Common myeloid progenitor, CD34-positive (primary cell): ENCODE measurements around the gene PKNOX1.
"Not testable (repeated sequence)": the region's sequence is repeated elsewhere in the genome, so short reads cannot be mapped to it uniquely, and the experiment has no call there.

Experiments used
- CTCF ChIA-PET: fragments of 350-600 bp; sonication (Branson Sonifier 250); formaldehyde crosslinking; loops from one replicate; lab custom pipeline; 2021; ENCODE audit warnings: antibody characterized with exemption; lab: Charles Lee
- POLR2A ChIA-PET: fragments of 350-600 bp; sonication (Branson Sonifier 250); formaldehyde crosslinking; loops from one replicate; lab custom pipeline; 2021; ENCODE audit warnings: antibody characterized with exemption; lab: Charles Lee
- DNase-seq, 3 donors: peaks; one replicate each; pipeline versions ENCODE4 v3.0.0 to v3.0.0-alpha.2; 2013
- H3K27ac ChIP-seq, 2 experiments: 1 replicate in 1 of 2; 2 replicates in 1 of 2; pipeline ENCODE4 v1.7.0; 2013; ENCODE audit warnings: inconsistent platforms in 2 of 2, low read length in 2 of 2, mild to moderate bottlenecking in 2 of 2, low read depth in 1 of 2, moderate library complexity in 1 of 2; ENCODE audit not compliant: severe bottlenecking in 2 of 2, insufficient read depth in 1 of 2, poor library complexity in 1 of 2
- H3K27me3 ChIP-seq, 5 experiments: replicated peaks in 2 of 5; 1 replicate in 3 of 5; 2 replicates in 2 of 5; pipeline versions ENCODE4 v1.6.1 to v1.7.0; 2013; ENCODE audit warnings: low read length in 4 of 5, mild to moderate bottlenecking in 2 of 5, moderate library complexity in 2 of 5, inconsistent platforms in 1 of 5; ENCODE audit not compliant: insufficient read depth in 5 of 5, control insufficient read depth in 4 of 5
- H3K36me3 ChIP-seq, 4 experiments: 1 replicate in 2 of 4; 2 replicates in 2 of 4; pipeline versions ENCODE4 v1.6.1 to v1.7.0; 2013; ENCODE audit warnings: low read length in 3 of 4, control low read depth in 1 of 4, mild to moderate bottlenecking in 1 of 4; ENCODE audit not compliant: control insufficient read depth in 4 of 4, insufficient read depth in 4 of 4
- H3K4me1 ChIP-seq, 4 experiments: 1 replicate in 3 of 4; 2 replicates in 1 of 4; pipeline versions ENCODE4 v1.6.1 to v1.7.1; 2013; ENCODE audit warnings: low read length in 3 of 4, mild to moderate bottlenecking in 3 of 4, control low read depth in 1 of 4, inconsistent platforms in 1 of 4, moderate library complexity in 1 of 4; ENCODE audit not compliant: control insufficient read depth in 4 of 4, insufficient read depth in 4 of 4; ENCODE audit errors: control extremely low read depth in 1 of 4
- H3K4me3 ChIP-seq, 7 experiments: 1 replicate in 4 of 7; 2 replicates in 3 of 7; pipeline versions ENCODE4 v1.5.1 to v1.7.0; 2013; ENCODE audit warnings: mild to moderate bottlenecking in 7 of 7, low read length in 6 of 7, moderate library complexity in 6 of 7, inconsistent platforms in 2 of 7, low read depth in 2 of 7, control low read depth in 1 of 7; ENCODE audit not compliant: insufficient read depth in 4 of 7, control insufficient read depth in 1 of 7; ENCODE audit errors: extremely low read depth in 1 of 7
- H3K9me3 ChIP-seq, 5 experiments: 1 replicate in 4 of 5; 2 replicates in 1 of 5; pipeline versions ENCODE4 v1.6.1 to v1.7.1; 2013; ENCODE audit warnings: low read length in 4 of 5, mild to moderate bottlenecking in 2 of 5, inconsistent platforms in 1 of 5, low read depth in 1 of 5, moderate library complexity in 1 of 5; ENCODE audit not compliant: control insufficient read depth in 4 of 5, insufficient read depth in 2 of 5; ENCODE audit errors: control extremely low read depth in 1 of 5
- WGBS: methylation state at CpG from one replicate; pipeline ENCODE4 v1.1.5; 2013; ENCODE audit not compliant: insufficient coverage; 5-methylcytosine and 5-hydroxymethylcytosine counted together

The PKNOX1 gene

DNA sequence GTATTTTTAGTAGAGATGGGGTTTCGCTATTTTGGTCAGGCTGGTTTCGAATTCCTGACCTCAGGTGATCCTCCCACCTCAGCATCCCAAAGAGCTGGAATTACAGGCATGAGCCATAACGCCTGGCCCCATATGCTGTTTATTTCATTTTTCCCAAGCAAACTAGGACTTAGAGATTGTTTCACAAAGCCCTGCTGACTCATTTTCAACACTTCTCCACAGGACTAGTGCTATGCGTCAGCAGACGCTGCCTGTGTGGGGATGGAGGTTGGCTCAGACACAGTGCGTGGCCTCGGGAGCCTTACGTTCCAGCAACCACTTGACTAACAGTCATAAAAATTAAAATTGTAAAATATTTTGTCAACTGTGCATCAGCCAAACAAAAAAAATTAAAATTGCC lies 22.7 kb downstream of the PKNOX1 start:
- CTCF ChIA-PET: interaction anchor here (0.9 to 1.7 kb wide), 3 partner anchors 9 to 26 kb away, joined by 3 read pairs; no protein-coding TSS in a partner anchor
- peaks cover 0 to 10% (median 4%) of the 10 kb centered on the region in 4 experiments for H3K36me3 ChIP-seq
- H3K27me3 ChIP-seq: no peaks in the 10 kb centered on the region
- no peak overlapping the region for H3K27ac ChIP-seq
- POLR2A ChIA-PET: interaction anchor here (0.6 kb wide), 1 partner anchor 9 kb away, joined by 3 read pairs; no protein-coding TSS in a partner anchor
- DNase-seq: no peak
- WGBS: 100% methylated on average over 1 of the region's 8 CpGs
- H3K4me3 ChIP-seq: no peak overlapping the region
- peaks cover 0 to 24% (median 8%) of the 10 kb centered on the region in 5 experiments for H3K9me3 ChIP-seq
- peaks cover 0 to 7% (median 4%) of the 10 kb centered on the region in 4 experiments for H3K4me1 ChIP-seq

- H3K27me3 ChIP-seq, DNase-seq, H3K27ac ChIP-seq, H3K4me3 ChIP-seq, H3K36me3 ChIP-seq, POLR2A ChIA-PET, H3K4me1 ChIP-seq: not testable (repeated sequence)
- 100% methylated on average over 1 of the region's 1 CpG for WGBS
- peaks cover 0 to 24% (median 8%) of the 10 kb centered on the region in 5 experiments for H3K9me3 ChIP-seq
- CTCF ChIA-PET: interaction anchor here (0.5 to 1.7 kb wide), 3 partner anchors 10 to 408 kb away, joined by 3 read pairs; no protein-coding TSS in a partner anchor
Observed at GRCh38 chr21:42997983-42998382, 23.6 kb downstream of the PKNOX1 start.

- POLR2A ChIA-PET: interaction anchor here (0.6 kb wide), 1 partner anchor 12 kb away, joined by 4 read pairs; no protein-coding TSS in a partner anchor
- DNase-seq, CTCF ChIA-PET, H3K27ac ChIP-seq, H3K27me3 ChIP-seq, H3K36me3 ChIP-seq, H3K4me3 ChIP-seq, H3K4me1 ChIP-seq: not testable (repeated sequence)
- H3K9me3 ChIP-seq: peaks cover 0 to 24% (median 8%) of the 10 kb centered on the region in 5 experiments
- WGBS: 100% methylated on average over 2 of the region's 2 CpGs
Observed at GRCh38 chr21:42999152-42999551, 24.8 kb downstream of the PKNOX1 start.

- H3K4me3 ChIP-seq, CTCF ChIA-PET, POLR2A ChIA-PET, H3K27ac ChIP-seq, H3K27me3 ChIP-seq, DNase-seq, H3K4me1 ChIP-seq: not testable (repeated sequence)
- Histone ChIP-seq H3K36me3 (peaks cover 0 to 12% (median 7%) of the 10 kb centered on the region in 4 experiments), H3K9me3 (peaks cover 0 to 24% (median 8%) of the 10 kb centered on the region in 5 experiments)
- 92% methylated on average over 2 of the region's 2 CpGs for WGBS
Observed at GRCh38 chr21:43000041-43000440, 25.7 kb downstream of the PKNOX1 start.

DNA sequence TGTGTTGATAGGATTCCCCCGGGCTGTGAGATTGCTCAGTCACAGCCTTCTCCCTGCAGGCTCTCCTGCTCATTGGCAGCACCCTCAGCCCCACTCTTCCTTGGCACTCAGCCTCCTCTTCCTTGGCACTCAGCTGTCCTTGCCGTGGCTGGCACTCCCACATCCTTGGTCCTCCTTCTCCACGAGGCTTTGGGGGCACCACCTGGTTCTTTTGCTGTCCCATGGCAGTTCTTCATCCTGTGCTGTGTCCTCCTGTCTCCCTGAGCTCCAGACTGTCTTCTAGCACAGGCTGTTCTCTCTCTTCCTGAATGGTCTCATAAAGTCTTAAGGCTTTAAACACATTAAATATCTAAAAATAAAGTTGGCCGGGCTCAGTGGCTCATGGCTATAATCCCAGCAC lies 27.0 kb downstream of the PKNOX1 start:
- ChIA-PET POLR2A (no interaction called here), CTCF (no interaction called here)
- H3K27me3 ChIP-seq: no peaks in the 10 kb centered on the region
- H3K4me1 ChIP-seq: peaks cover 0 to 7% (median 4%) of the 10 kb centered on the region in 4 experiments
- peaks cover 0 to 18% (median 11%) of the 10 kb centered on the region in 4 experiments for H3K36me3 ChIP-seq
- H3K4me3 ChIP-seq: no peak overlapping the region
- 86% methylated on average over 4 of the region's 4 CpGs for WGBS
- peaks cover 0 to 24% (median 8%) of the 10 kb centered on the region in 5 experiments for H3K9me3 ChIP-seq
- no peak for DNase-seq
- no peak overlapping the region for H3K27ac ChIP-seq

DNA sequence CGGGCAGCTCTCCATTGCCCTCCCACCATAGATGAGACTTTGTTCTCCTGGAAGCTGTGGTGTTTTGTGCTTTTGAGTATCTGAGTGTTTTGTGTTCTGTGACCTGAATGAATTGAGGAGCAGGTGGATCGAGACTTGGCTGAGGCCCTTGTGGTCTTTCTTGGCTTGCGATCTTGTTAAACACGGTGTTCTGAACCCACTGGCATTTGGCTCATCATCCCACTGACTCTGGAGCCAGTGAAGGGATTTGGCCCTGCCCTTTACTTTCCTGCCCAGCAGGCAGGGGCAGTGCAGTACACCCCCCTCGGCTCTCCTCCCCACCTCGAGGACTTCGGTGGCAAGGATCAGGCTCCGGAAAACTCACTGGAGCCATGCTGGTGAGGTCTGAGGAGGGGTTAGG lies 30.6 kb downstream of the PKNOX1 start:
- 94% methylated on average over 4 of the region's 8 CpGs for WGBS

DNA sequence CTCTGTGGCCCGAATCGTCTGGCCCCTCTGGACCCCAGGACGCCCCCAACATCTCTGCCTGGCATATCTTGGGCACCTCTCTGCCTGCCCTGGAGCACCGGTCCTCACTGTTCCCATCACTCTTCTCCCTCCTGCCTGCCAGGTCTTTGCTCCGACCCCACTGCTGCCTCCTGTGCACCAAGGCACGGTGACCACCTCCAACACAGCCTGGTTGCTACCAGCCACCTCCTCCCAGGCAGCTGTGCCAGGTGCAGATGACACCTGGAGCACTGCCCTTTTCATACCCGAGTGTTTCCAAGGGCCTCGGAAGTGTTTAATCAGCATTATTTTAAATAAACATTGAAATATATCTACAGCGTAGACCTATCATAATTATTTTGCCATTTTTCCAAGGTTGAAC lies 31.3 kb downstream of the PKNOX1 start:
- CTCF ChIA-PET: no interaction called here

More for the DNA sequence above, 30.6 kb downstream of the PKNOX1 start:
- Histone ChIP-seq H3K4me3 (no peak overlapping the region), H3K9me3 (peaks cover 0 to 6% (median 2%) of the 10 kb centered on the region in 5 experiments), H3K27ac (no peak overlapping the region), H3K36me3 (peaks cover 4 to 38% (median 24%) of the 10 kb centered on the region in 4 experiments), H3K27me3 (no peaks in the 10 kb centered on the region), H3K4me1 (peaks cover 0 to 7% (median 4%) of the 10 kb centered on the region in 4 experiments)
- CTCF ChIA-PET: interaction anchor here (0.6 kb wide), 1 partner anchor 84 kb away, joined by 3 read pairs; no protein-coding TSS in a partner anchor
- DNase-seq: no peak
- POLR2A ChIA-PET: no interaction called here

More for the DNA sequence above, 31.3 kb downstream of the PKNOX1 start:
- POLR2A ChIA-PET: no interaction called here
- DNase-seq: no peak
- no peaks in the 10 kb centered on the region for H3K27me3 ChIP-seq
- no peak overlapping the region for H3K4me3 ChIP-seq
- H3K36me3 ChIP-seq: peaks cover 4 to 42% (median 24%) of the 10 kb centered on the region in 4 experiments
- peaks cover 0 to 2% (median 0%) of the 10 kb centered on the region in 5 experiments for H3K9me3 ChIP-seq
- no peak overlapping the region for H3K27ac ChIP-seq
- 98% methylated on average over 6 of the region's 9 CpGs for WGBS
- peaks cover 0 to 7% (median 3%) of the 10 kb centered on the region in 4 experiments for H3K4me1 ChIP-seq
